ENCODE results near the gene TJP2.

The TJP2 gene

GRCh38 chr9:69237702-69238295 lies 63.7 kb downstream of the TJP2 start:
- DNase-seq = no peak

DNA sequence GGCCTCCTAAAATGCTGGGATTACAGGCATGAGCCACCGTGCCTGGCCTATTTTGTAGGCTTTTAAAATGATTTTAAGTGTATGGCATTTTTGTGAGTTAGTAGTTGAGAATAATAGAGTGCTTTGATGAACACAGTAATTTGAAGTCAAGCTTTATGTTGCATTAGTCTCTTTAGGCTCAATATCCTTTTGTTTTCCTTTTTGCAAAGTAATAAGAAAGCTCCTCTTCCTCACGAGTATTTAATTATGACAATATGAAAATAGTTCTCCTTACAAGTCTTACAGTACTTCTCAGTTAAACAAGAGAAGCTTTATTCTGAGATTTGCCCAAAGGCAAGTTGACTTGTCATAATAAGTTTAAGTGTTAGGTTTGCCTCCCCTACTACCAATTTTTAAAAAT lies 69.0 kb downstream of the TJP2 start:
- no peak for DNase-seq

GRCh38 chr9:69246629-69247028 lies 72.6 kb downstream of the TJP2 start:
- DNase-seq = no peak

DNA sequence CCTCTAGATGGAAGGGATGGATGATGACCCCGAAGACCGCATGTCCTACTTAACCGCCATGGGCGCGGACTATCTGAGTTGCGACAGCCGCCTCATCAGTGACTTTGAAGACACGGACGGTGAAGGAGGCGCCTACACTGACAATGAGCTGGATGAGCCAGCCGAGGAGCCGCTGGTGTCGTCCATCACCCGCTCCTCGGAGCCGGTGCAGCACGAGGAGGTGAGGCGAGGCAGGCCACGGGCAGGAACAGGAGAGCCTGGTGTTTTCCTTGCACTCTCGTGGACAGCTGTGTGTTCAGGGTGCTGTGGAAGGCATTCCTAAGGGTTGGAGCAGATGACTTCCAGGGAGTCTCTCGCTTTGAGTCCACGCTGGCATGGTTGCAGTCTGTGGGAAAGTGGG lies 73.9 kb downstream of the TJP2 start:
- DNase-seq = no peak

- no peak for DNase-seq
Observed at GRCh38 chr9:69249337-69249736, 75.3 kb downstream of the TJP2 start.

DNA sequence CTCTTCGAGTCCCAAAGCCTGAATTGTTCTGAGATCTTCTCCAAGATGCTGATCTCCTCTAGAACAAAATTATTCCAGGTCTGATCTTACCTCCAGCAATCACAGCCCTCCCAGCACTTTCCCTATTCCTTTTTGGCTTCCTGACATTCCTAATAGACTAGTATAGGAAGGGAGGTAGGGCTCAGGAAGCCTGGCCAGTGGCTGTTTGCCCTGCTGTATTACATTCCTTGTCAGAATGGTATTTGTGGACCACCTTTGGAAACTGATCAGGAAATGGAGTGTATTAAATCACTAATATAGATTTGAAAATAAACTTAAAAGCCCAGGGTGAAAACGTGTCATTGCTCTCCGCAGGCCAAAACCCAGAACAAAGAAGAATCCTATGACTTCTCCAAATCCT lies 76.6 kb downstream of the TJP2 start:
- DNase-seq = no peak

- DNase-seq = no peak
Observed at GRCh38 chr9:69252436-69252835, 78.4 kb downstream of the TJP2 start.

DNA sequence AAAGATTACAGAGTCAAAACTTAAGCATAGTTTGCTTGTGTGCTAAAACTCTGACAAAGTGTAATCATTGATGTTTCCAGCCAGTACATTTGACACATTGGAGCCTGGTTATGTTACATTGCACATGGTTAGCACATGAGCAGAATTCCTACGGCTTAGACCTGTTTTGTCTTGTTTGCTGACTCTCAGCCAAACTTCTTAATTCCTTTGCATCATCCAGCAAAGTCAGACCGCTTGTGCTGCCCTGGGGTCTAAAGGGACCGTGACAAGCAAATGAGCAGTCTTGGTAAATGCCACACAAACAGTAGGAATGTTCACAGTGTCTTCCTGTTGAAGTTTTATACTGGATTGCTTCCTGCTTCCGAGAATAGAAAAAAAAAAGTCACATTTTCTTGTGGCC lies 79.0 kb downstream of the TJP2 start:
- no peak for DNase-seq

- DNase-seq = no peak
Observed at GRCh38 chr9:69254223-69254622, 80.1 kb downstream of the TJP2 start.

GRCh38 chr9:69255591-69255990 lies 81.5 kb downstream of the TJP2 start:
- DNase-seq = no peak

- no peak for DNase-seq
Observed at GRCh38 chr9:69258551-69258950, 84.5 kb downstream of the TJP2 start.

- no peak for DNase-seq
Observed at GRCh38 chr9:69260161-69260560, 86.1 kb downstream of the TJP2 start.

GRCh38 chr9:69261636-69262035 lies 87.6 kb downstream of the TJP2 start:
- no peak for DNase-seq

- no peak for DNase-seq
Observed at GRCh38 chr9:69264526-69264925, 90.4 kb downstream of the TJP2 start.

- DNase-seq = no peak
Observed at GRCh38 chr9:69265891-69266290, 91.8 kb downstream of the TJP2 start.

DNA sequence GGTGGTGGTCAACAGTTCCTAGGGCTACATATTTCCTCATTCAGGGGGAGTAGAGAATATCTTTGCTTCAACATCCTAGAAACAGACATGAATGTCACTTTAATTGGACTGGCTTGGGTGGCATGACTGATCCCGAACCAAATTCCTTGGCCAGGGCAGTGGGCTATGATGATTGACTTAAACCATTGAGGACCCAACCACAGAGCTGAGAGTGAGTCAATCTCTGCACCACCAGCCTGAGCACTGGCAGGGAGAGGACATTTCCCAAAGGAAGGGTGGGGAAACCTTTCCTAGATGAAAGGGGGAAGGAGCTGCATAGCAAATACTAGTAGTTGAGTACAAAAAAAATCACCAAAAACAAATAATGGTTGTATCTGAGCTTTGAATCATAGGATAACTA lies 98.1 kb downstream of the TJP2 start:
- DNase-seq = no peak

- DNase-seq = no peak
Observed at GRCh38 chr9:69273161-69273560, 99.1 kb downstream of the TJP2 start.

GRCh38 chr9:69276775-69277174 lies 102.7 kb downstream of the TJP2 start:
- no peak for DNase-seq

DNA sequence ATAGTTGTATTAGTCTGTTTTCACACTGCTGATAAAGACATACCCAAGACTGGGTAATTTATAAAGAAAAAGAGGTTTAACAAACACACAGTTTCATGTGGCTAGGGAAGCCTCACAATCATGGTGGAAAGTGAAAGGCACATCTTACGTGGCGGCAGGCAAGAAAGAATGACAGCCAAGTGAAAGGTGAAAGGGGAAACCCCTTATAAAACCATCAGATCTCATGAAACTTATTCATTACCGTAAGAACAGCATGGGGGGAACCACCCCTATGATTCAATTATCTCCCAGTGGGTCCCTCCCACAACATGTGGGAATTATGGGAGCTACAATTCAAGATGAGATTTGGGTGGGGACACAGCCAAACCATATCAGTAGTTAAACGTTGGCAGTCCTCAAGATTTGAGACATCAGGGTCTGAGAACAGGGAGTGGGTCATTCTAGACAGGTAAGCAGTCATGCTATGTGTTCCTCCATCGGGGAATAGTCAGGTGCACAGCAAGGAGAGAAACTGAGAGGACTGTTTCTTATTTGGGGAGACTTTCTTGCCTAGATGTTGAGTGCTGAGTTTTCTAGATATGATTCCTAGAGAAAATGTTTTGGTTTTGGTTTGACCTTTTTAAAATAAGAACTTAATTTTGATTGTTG lies 105.1 kb downstream of the TJP2 start:
- no peak for DNase-seq

- DNase-seq = no peak
Observed at GRCh38 chr9:69279733-69280132, 105.7 kb downstream of the TJP2 start.

DNA sequence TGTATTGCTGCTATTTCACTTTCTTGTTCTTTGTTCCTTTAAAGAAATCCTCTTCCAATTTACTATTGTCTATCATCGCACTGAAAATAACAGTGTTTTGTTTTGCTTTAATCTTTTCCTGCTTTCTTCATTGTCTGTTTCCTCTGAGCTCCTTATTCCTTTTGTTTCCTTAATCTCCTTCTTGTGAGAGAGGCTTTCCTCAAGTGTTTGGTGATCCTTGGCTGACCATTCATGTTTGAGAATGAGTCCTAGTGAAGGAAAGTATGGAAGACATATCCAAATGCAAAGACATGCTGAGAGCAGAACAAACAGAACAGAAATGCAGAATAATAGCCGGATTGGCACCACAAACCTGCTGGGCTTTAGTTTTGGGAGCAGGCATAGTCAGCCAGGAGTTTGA lies 108.9 kb downstream of the TJP2 start:
- DNase-seq = no peak

GRCh38 chr9:69292078-69292477 lies 118.0 kb downstream of the TJP2 start:
- no peak for DNase-seq

DNA sequence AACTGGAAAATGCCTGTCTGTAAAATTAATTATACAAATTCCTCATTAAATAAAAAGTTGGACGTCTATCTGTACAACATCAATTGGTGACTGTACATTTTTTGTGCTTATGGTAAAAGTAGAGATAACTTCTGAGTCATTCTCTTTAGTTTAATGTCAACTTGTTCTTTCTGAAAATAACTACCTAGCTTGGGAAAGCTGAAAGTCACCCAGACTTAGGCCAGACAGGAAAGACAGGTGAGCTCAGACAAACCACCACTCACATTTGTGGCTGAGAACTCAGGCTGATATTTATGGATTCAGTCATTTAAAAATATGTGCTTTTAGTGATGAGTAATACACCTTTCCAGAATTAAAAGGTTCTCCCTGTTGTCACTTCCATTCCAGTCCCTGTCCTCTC lies 119.1 kb downstream of the TJP2 start:
- DNase-seq = no peak

DNA sequence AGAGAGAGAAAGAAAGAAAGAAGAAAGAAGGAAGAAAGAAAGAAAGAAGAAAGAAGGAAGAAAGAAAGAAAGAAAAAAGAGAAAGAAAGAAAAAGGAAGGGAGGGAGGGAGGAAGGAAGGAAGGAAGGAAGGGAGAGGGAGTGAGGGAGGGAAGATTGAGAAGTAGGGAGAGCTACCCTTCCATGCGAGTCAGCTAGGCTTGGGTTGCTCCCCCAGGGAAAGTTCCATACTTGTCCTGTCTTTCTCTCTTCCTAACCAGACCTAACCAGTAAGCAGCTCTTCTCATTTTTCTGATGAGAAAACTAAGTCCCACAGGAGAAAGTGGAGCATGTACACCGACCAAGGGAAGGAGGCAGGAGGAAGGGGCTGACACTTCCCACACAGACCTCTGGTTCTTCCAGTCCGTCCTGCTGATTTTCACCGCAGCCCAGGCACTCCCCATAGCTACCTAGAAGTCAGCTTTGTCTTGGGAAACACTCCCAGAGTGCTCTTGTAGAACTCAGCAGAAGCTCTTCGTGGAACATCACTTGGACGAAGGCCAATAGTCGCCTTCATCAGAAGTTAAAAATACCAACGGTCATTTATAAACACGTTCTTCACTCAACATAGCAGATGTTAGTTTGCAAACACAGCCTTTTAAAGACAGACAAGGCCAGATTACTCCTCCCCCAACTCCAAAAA lies 121.9 kb downstream of the TJP2 start:
- peak; percentile 5 for DNase-seq

Measured in NCI-H510A treated with DMSO at 0.1 percent for 48 hours (cell line).